Stimulated activated CD8-positive, alpha-beta memory T cell treated with anti-CD3 and anti-CD28 coated beads, Interleukin-2, amount 100 ng/mL, for 1 hour (primary cell): ENCODE measurements around the gene PSMD6.

Experiments
- DNase-seq, 2 donors: peaks; one replicate each; pipeline ENCODE4 v3.0.0-alpha.2; 2020; ENCODE audit warnings: low read depth in 2 of 2

Gene PSMD6

GRCh38 chr3:63979093-63979885 is 44.0 kb downstream of the PSMD6 start:
- no peak for DNase-seq

GRCh38 chr3:63977893-63978292 is 45.4 kb downstream of the PSMD6 start:
- no peak for DNase-seq

- DNase-seq, result no peak
Measured at GRCh38 chr3:63976872-63977200, 46.5 kb downstream of the PSMD6 start.

GRCh38 chr3:63976161-63976871 is 47.0 kb downstream of the PSMD6 start:
- DNase-seq, result no peak

GRCh38 chr3:63975723-63976122 is 47.6 kb downstream of the PSMD6 start:
- no peak for DNase-seq

- no peak for DNase-seq
Measured at GRCh38 chr3:63974451-63974850, 48.8 kb downstream of the PSMD6 start.

GRCh38 chr3:63973406-63973805 is 49.9 kb downstream of the PSMD6 start:
- no peak for DNase-seq

- DNase-seq, result no peak
Measured at GRCh38 chr3:63972987-63973386, 50.3 kb downstream of the PSMD6 start.

- no peak for DNase-seq
Measured at GRCh38 chr3:63972196-63972595, 51.1 kb downstream of the PSMD6 start.

GRCh38 chr3:63970631-63971475 is 52.4 kb downstream of the PSMD6 start:
- no peak for DNase-seq

- DNase-seq, result no peak
Measured at GRCh38 chr3:63969876-63970275, 53.4 kb downstream of the PSMD6 start.

GRCh38 chr3:63968612-63969350 is 54.5 kb downstream of the PSMD6 start:
- DNase-seq, result no peak

- no peak for DNase-seq
Measured at GRCh38 chr3:63967675-63968611, 55.4 kb downstream of the PSMD6 start.

GRCh38 chr3:63966871-63967270 is 56.4 kb downstream of the PSMD6 start:
- DNase-seq, result no peak

- DNase-seq, result no peak
Measured at GRCh38 chr3:63966007-63966406, 57.3 kb downstream of the PSMD6 start.

GRCh38 chr3:63964681-63965485 is 58.4 kb downstream of the PSMD6 start:
- DNase-seq, result no peak

- DNase-seq, result no peak
Measured at GRCh38 chr3:63963496-63963895, 59.8 kb downstream of the PSMD6 start.

- no peak for DNase-seq
Measured at GRCh38 chr3:63961891-63962290, 61.4 kb downstream of the PSMD6 start.
